HepG2 (cell line): ENCODE data around the gene EGLN1.

ENCODE experiments used
- CTCF ChIP-seq: sonication (generic); formaldehyde crosslinking; IDR thresholded peaks from 2 replicates; pipeline ENCODE4 v1.5.0; 2020; ENCODE audit warnings: mild to moderate bottlenecking, missing genetic modification reagents, moderate library complexity
- FOXM1 ChIP-seq: sonication (generic); formaldehyde crosslinking; IDR thresholded peaks from 2 replicates; pipeline ENCODE4 v1.5.0; 2020; ENCODE audit warnings: missing genetic modification reagents
- HNRNPUL1 ChIP-seq: fragments of 200-400 bp; formaldehyde crosslinking; IDR thresholded peaks from 2 replicates; pipeline ENCODE4 v1.6.1; 2017; ENCODE audit warnings: low read depth, mild to moderate bottlenecking, low read length, moderate library complexity
- KMT2B ChIP-seq: IDR thresholded peaks from 2 replicates; pipeline ENCODE4 v1.6.1; 2016; ENCODE audit warnings: missing genetic modification reagents, missing compliant biosample characterization
- NFATC3 ChIP-seq: sonication (generic); formaldehyde crosslinking; IDR thresholded peaks from 2 replicates; pipeline ENCODE4 v1.5.1; 2020; ENCODE audit warnings: mild to moderate bottlenecking, missing genetic modification reagents
- POLR2AphosphoS5 ChIP-seq: IDR thresholded peaks from 2 replicates; pipeline ENCODE4 v1.6.1; 2012; ENCODE audit warnings: low read depth, low read length
- SMARCC2 ChIP-seq: fragments of 450-650 bp; IDR thresholded peaks from 2 replicates; pipeline ENCODE4 v1.6.1; 2017; ENCODE audit warnings: antibody characterized with exemption, mild to moderate bottlenecking
- ZEB1 ChIP-seq: IDR thresholded peaks from 2 replicates; pipeline ENCODE4 v1.6.1; 2012; ENCODE audit warnings: mild to moderate bottlenecking, low read depth, inconsistent platforms; ENCODE audit not compliant: insufficient replicate concordance
- ZNF354B ChIP-seq: sonication (generic); formaldehyde crosslinking; IDR thresholded peaks from 2 replicates; pipeline ENCODE4 v1.8.0; 2022; ENCODE audit warnings: mild to moderate bottlenecking, missing genetic modification reagents
- ZNF670 ChIP-seq: sonication (generic); formaldehyde crosslinking; IDR thresholded peaks from 2 replicates; pipeline ENCODE4 v1.8.0; 2022; ENCODE audit warnings: mild to moderate bottlenecking, missing genetic modification reagents, borderline replicate concordance
- ZNF772 ChIP-seq: sonication (generic); formaldehyde crosslinking; IDR thresholded peaks from 2 replicates; pipeline ENCODE4 v1.5.0; 2020; ENCODE audit warnings: mild to moderate bottlenecking, missing genetic modification reagents

GRCh38 chr1:231329483-231329882 lies 92.6 kb downstream of the EGLN1 start:
- no peak for TF ChIP-seq NFATC3 (CRISPR knock-in tag)
- TF ChIP-seq ZNF670, result no peak
- TF ChIP-seq ZNF354B, result no peak
- TF ChIP-seq CTCF (CRISPR knock-in tag), result no peak
- no peak for TF ChIP-seq HNRNPUL1
- no peak for TF ChIP-seq KMT2B (CRISPR knock-in tag)
- no peak for TF ChIP-seq SMARCC2
- no peak for TF ChIP-seq ZNF772 (CRISPR knock-in tag)
- TF ChIP-seq ZEB1, result no peak
- no peak for TF ChIP-seq POLR2AphosphoS5
- no peak for TF ChIP-seq FOXM1
